ENCODE measurements around the gene FRMD1.

Gene FRMD1

DNA sequence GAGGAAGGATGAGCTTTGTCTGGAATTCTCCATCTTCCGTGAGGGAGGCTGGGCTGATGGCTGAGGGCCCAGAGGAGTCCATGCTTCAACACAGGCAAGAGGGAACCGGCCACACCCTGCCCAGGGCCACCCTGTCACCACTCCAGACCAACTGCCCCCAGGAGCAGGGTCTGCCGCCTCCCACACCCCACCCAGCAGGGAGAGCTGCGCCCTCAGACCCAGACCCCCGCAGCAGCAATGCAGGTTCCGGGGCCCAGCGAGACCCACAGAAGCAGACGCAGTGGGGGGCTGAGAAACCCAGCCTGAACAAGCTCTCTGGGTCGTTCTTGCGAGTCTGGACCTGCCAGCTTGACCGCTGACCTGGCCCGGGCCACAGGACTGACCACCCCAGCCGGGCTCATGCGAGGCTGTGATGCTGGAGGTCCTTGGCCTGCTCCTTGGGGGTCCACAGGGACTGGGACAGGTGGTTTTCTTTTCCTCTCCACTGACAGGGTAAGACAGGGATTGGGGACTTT lies 25.0 kb downstream of the FRMD1 start:
- DNase-seq: no peak

DNA sequence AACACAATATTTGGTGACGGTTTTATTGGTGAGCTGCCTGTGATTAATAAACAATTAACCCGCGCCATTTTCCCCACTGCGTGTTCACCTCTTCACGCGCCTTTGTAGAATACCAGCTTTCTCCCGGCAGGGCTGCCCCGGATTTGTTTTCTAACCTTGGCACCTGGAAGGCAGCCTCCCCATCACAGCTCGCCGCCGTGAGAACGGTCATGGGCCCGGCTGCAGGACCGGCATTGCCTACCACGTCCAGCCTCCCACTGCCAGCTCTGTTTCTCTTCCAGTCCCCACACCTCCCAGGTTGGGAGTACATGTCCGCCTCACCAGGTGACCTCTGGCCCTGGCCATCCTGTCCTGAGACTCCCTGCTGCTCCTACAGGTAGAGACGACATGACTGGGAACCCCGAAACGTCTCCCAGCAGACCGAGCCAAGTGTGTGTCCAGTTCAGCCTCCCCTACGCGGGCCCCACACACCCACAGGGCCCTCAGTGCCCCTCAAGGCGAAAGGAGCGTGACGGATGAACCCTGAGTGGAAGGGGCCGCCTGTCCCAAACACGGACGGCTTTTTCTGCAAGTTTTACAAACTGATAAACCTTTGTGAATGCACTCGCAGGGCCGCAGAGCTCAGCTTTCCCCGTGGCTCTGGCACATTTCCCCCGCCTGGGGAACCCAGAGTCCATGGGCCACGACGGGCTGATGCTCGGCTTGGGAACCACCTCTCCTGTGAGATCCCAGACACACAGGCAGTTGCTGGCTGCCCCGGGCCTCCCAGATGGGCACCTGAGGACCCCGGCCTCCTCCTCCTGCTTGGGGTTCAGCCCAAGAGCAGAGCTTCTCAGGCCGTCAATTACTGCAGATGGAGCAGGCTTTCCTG lies 25.7 kb downstream of the FRMD1 start:
- no peak for DNase-seq

DNA sequence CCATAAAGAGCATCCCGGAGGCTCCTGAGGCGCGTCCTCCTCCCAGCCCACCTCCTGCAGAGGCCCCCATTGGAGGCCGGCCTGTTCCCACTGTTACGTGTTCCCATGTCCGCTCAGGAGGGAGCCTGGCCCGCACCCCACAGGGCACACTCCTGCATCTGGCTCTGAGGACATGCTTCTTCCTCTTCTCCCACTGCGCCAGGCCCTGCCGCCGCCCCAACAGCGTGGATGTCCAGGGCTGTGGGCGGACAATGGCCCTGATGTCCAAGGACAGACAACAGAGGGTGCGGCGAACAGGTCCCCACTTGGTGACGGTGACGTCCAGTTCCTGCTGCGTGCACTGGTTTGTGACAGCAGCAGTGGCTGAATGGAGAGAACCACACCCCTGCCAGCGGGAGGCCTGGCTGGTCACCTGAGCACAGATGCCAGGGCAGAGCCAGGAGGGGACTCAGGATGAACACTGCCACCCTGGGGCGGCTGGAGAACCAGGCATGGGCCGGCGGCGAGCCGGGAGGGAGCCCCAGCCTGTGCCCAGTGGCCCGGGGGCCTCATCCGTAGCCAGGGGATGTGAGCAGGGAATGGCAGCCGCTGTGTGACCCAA lies 26.6 kb downstream of the FRMD1 start:
- DNase-seq: peak; percentile 48

DNA sequence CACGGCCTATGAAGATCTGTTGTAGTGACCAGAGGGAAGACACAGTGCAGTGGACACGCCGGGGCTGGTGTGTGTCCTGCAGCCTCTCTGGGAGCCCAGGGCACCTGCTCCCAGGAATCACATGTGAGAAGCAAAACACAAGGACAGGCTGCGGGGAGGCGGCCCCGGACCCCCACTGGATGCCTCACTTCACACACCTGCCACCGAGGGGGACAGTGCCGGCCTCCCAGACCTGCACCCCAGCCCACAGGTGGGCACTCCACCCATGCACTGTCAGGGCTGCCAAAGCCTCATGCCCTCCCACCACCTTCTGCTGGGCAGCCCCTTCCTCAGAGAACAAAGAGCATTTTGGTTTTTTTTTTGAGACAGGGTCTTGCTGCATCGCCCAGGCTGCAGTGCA lies 27.4 kb downstream of the FRMD1 start:
- no peak for DNase-seq

DNA sequence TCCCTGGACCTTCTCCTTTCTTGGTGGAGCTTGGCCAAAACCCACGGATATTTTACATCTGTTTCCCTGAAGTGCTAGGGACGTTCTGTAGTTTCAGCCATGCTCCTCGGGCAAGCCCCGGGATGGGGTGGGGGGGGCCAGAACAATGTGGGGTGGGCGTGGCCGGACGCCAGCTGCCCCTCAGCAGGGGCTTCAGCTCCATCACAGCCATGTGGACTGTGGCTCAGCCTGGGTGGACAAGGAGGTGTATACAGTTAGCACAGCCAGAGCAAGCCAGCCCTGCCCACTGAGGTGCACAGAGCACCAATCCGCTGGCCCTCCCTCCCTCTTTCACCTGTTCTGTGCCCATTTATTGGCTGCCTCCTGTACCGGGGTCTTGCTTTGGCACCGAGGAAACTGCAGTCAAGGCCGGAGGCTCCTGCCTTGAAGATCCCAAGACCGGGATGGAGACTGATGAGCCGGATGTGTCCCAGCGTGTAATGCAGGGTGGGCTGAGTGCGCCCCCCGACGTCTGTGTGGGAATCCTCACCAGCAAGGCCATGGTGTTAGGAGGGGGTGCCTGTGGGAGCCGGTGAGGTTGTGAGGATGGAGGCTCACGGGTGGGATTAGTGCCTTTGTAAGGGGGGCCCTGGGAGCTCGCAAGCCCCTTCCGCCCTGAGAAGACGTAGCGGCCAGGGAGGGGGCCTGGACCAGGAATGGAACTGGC lies 28.0 kb downstream of the FRMD1 start:
- no peak for DNase-seq

DNA sequence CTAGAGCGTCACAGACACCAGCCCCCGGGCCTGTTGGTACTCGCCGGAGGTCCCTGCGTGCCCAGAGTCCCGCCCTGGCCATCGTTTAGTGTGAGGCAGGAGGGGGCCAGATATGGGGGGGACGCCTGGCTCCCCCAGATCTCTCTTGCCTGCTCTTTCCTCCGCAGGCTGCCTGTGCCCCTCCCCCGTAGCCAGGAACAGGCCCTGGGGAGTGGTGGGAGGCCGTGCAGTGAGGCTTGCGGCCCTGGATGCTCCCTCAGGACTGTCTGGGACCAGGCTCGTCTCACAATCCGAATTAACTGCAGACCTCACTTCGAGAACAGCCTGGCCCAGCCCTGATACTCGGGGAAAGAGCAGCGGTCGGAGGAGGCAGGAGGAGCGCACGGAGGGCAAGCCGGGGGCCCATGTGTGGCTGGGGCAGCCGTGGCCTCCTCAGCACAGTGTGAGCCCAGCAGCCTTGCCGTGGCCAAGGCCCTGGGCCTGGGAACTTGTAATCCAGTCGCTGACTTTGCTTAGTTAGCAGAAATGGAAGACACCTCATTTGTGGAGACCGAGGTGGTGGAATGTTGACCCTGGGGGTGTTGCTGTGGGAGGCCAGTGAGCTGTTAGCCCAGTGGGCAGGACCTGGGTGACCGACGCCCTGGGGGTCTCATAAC lies 28.7 kb downstream of the FRMD1 start:
- no peak for DNase-seq

DNA sequence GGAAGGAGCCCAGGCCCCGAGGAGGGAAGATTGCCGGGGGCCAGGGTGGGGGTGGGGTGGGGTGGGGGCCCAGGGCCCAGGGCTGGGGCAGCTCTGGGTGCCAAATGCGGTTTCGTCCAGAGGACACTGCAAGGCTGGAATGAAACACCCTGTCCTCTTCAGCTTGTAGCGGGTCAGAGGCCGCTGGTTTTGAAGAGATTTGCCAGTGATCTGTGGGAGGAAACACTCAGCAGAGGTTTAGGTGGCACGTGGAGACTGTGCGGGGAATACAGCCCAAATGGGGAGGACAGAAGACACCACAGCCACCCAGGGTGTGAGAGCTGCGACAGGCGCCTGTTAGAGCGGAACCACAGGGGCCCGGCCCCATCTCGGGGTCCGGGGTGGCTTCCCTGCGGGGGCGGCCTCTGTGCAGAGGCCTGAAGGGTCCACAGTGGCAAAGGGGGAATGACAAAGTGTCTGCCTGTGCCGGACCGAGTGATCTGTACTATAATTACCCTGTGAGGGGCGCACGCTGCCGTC lies 29.2 kb downstream of the FRMD1 start:
- DNase-seq: no peak

DNA sequence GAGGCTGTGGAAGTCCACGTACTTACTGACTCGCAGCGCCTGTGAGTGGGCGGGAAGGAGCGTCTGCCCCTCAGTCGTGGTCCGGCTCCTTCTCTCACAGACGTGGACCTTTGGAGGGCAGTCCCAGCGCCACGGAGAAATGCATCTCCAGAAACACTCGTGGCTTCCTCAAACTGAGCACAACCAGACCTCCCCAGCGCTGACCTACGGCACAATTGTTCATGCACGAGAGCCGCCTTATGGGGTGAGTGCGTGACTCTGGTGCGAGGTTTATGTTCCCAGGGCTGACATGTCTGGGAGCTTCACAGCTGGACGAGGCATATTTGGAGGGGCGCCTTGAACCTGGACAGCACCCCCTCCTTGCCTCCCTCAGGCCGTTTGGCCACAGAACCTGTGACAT lies 29.7 kb downstream of the FRMD1 start:
- no peak for DNase-seq

DNA sequence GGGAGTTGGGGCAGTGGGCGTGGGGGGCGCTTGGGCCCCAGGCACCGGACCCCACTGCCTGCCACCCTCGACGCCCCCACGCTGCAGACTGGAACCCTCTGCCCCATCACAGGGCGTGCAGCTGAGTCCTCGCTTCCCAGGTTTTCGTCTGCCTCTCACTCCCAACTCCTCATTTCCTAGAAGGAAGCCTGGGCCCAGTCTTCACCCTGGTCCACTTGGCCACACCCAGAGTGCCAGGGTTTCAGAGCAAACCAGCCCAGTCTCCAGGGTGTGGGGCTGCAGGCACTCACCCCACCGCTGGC lies 30.3 kb downstream of the FRMD1 start:
- DNase-seq: no peak

DNA sequence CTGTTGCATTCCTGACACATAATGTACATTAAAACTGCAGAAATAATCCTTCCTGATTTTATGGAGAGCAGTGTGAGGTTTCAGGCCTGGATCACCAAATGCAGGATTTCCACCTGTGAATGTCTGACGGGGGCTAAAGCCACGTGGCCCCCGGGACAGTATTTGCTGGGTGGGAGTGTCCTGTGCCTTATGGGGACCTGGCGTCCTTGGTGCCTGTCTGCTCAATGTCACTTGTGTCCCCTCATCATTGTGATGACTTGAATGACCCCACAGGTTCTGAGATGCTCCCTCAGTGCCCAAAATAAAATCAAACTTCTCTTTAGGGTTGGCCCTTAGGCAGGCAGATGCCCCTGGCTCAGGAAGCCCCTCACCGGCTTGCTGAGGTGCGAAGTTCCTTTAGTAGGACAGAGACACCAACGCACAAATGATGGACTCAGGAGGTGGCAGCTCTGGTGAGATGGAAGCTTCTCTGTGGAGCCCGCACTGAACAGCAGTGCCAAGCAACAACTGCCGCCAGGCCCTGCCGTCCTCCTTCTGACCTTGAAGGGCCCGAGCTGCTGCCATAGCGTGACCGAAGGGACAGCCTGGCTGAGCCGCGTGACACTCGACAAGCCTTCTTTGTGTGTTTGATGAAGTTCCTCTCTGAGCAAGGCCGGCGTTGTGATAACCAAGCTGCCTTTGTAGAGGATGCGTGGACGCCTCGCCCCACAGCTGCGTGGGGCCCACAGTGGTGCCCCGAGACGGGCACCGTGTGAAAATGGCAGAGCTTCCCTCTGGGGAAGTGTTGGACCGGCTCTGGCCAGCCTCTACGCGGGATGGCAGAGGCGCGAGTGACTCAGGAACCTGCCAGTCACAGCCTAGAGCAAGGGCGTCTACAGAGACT lies 30.9 kb downstream of the FRMD1 start:
- DNase-seq: no peak

DNA sequence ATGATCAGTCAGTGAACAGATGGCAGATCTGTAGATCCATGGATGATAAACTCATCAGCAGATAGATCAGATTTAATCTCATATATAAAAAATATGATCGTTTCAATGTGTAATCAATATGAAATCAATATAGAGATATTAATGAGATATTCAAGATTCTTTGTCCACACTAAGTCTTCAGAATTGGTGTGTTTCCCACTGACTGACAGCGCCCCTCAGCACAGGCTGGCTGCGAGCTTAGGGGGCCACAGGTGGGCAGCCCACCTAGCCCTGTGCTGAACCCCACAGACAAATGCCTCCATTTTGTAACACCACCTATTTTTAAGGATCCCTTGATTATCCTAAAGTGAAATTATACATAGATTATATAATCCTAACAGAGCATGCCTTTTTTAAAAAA lies 32.3 kb downstream of the FRMD1 start:
- no peak for DNase-seq

DNA sequence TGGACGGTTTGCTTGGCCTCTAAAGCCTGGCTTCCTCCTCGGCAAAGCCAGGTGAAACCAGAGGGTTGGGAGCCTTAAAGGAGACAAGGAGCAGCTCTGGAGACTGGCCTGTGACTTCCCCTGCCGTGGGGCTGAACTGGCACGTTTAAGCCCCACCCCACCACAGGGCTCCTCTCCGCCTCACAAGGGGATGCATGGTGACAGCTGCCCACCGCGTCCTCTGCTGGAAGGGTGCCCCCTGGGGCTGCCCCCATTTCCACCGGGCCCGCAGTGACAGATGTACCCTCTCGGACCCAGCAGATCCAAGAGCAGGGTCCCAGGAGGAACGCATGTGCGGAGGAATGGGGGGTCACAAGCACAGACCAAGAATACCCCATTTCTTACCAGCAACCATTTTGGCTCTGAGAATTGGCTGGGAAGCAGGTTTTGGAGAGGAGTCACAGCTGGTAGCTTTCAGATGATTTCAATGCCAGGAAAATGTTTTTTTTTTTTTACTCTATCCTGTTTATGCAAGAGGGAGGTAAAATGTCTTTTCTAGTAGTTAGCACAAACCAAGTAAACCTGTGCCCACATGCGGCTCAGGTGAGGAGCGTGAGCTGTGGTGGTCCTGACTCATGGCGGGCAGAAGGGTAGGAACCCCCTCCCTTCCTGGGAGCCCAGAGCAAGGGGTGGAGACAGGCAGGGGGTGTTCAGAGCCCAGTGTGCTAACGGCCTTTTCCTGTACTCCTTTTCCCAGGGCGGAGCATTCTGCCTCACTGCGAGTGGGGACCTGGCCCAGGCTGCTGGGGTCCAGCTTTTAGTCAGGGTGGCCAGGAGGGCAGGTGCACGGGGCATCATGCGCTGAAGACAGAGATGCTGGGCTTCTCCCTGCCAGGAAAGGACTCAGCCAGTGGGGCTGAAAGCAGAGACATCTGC lies 33.0 kb downstream of the FRMD1 start:
- no peak for DNase-seq

DNA sequence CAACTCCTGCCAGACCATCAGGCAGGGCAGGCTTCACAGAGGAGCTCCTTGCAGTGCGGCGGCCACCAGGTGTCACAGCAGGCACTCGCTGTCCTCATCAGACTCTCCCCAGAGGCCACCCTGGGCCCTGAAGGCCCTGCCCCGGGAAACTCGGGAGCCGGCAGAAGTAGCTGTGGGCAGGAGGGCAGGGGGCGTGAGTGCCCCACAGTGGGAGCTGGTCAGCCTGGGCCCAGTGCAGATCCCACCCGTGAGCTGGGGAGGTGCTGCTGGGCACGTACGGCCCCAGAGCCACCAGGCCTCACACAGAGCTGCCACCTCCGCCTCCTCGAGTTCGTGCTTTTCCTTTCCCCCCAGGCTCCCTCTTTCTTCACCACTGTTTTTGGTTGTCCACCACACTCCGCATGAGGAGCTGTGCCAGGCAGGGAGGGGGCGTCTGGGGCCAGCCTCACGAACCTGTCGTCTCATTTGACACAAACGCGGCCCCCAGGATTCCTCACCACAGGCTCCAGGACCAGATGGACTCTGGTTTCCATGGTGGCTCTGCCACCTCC lies 33.8 kb downstream of the FRMD1 start:
- no peak for DNase-seq

DNA sequence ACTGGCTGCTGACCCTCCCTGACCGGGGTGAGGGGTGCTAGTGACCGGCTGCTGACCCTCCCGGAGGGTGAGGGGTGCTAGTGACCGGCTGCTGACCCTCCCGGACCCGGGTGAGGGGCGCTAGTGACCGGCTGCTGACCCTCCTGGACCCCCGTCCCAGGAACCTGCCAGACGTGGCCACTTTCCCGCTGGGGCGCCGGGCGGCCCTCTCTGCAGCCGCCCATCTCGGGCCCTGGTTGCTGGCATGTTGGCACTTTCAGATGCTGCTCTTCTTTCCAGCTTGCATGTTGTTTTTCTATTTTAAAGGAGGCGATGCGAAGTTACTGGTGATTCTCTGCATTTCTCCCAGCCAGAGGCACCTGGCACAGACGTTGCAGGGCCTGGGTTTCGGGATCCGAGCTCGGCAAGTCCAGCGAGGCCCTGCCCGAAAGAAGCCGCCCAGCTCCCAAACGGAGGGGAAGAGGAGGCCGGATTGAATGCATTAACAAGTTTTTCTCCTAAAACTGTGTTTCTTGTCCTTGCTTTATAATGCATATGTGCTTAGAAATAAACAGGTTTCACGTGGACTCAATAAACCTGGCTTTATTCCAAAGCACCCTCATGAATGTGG lies 34.4 kb downstream of the FRMD1 start:
- no peak for DNase-seq

DNA sequence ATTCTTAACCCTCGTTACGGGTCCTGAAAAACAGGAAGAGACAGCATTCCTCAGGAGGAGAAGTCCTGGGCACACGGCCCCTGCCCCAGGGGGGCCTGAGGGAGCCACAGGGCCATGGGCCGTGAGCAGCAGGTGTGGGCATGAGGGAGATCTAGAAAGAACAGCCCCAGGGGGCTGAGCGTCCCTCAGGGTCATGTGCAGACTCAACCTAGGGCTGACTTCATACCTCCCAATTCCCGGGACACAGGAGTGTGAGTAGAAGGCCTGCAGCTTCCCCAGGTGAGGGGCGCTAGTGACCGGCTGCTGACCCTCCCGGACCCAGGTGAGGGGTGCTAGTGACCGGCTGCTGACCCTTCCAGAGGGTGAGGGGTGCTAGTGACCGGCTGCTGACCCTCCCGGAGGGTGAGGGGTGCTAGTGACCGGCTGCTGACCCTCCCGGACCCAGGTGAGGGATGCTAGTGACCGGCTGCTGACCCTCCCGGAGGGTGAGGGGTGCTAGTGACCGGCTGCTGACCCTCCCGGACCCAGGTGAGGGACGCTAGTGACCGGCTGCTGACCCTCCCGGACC lies 35.1 kb downstream of the FRMD1 start:
- no peak for DNase-seq

DNA sequence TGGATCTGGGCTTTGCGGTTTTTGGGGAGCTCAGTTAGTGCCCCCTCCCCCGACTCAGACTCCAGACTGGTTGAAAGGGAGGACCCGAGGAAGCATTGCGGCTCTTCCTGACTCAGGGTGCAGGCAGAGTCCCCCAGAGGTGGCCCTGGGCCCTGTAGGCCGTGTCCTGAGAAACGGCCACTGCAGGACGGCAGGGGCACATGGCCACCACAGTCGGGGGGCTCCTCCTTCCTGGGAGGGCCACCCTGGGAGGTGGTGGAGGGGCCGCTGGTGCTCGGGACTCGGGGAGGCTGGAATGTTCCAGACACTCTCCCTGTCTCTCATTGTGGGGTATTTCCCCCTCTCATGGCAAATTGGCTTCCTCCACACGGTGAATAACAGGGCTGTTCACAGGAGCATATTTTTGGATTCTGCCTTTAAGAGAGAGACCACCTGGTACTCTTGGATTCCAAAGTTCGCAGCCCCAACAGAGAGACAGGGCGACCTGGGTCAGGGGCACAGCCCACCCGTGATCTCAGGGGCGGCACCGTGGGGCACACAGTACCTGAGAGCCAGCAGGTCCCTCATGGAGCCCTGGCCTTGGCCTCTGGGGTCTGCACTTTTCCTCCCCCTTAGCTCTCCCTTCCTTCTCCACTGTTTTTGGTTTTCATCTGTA lies 35.7 kb downstream of the FRMD1 start:
- DNase-seq: no peak

DNA sequence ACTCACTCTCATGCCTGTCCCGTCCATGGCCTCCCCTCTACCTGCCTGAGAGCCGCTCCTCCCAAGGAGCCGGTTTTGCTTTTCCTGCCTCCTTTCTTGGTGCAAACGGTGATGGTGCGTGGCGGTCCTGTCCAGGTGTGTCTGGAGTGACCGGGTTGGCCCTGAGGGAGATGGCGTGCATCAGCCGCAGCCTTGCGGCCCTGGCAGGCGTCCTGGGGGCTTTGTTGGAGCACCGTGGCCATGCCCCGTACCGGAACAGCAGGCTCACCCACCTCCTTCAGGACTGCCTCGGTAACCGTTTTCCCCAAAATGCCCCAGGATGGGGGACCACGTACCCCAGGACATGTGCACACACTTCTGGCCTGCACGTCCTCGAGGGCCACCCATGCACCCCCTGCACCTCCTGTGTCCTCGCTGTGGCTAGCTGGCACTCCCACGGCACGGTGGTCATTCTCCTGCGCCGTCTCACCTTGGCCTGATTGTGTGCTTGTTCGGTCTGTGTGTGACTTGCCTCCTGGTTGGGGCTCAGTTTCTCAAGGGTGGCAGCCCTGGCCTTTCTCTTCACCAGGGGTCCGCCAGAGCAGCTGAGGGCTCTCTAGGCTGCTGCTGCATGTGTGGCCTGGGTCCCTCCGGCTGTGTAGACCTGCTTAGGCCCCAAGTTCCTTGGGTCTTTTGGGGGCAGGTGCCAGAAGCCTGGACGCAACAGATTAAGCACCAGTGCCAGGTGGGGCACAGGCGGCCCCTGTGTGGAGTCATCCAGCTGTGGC lies 36.4 kb downstream of the FRMD1 start:
- DNase-seq: no peak

DNA sequence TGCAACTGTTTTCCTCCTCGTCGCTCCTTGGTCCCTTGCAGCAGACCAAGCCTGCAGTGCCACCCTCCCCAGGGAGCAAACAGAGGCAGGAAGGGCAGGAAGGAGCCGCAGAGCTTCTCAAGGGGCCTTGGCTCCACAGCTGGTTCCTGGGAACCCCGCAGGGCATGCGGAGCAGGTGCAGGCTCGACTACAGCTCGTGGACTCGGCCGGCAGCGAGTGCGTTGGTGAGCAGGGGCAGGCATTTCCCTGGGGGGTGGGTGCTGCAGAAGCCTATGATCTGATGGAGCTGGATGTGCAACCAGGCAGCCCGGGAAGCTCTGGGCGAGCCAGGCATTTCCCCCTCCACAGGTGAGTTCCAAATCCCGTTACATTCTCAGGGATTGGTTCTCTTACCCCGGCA lies 37.1 kb downstream of the FRMD1 start:
- no peak for DNase-seq

Data from RPMI8226 (cell line).